Measurements from ENCODE around the gene GDPD2. TPM values are rescaled to one million over a fixed set of nuclear protein-coding genes. Genes with fewer than 3 reads are reported as not detected.

The GDPD2 gene
- total RNA-seq, 4 donors from 2014 or later = 0.21 TPM; not detected in 3

- DNase-seq = no peak
- TF ChIP-seq POLR2A (IDR thresholded peaks at IDR 0.05) (no peak), CTCF (IDR thresholded peaks at IDR 0.05) (no peak)
- H3K4me1 ChIP-seq = no peaks in the 10 kb centered on the region
- H3K9me3 ChIP-seq = no peaks in the 10 kb centered on the region
- H3K36me3 ChIP-seq = no peaks in the 10 kb centered on the region
- peak overlapping the region in 1 of 2 donors; percentile 53 for H3K4me3 ChIP-seq
- H3K27ac ChIP-seq = peak overlapping the region in 1 of 2 donors; percentile 82
- H3K27me3 ChIP-seq = no peaks in the 10 kb centered on the region
- intact Hi-C loops (cut with DNase I; ENCODE audit: low total_unique reads) = no loop called here
These were observed 33.1 kb downstream of the GDPD2 start for GRCh38 chrX:70456256-70456655.

DNA sequence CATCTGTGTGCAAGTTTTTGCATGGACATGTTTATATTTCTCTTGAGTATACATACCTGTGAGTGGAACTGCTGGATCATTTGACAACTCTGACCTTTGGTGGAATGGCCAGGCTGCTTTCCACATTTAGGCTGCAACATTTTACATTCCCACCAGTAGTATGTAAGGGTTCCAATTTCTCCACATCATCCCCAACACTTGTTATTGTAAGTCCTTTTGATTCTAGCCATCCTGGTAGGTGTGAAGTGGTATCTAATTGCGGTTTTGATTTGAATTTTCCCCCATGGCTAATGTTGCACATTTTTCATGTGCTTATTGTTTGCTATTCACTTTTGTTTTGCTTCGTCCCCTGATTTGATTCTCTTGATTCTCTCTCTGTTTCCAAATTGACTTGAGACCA is 37.9 kb downstream of the GDPD2 start:
- H3K36me3 ChIP-seq = no peaks in the 10 kb centered on the region
- intact Hi-C loops (cut with DNase I; ENCODE audit: low total_unique reads) = no loop called here
- H3K27ac ChIP-seq = no peak overlapping the region
- no peak for DNase-seq
- no peaks in the 10 kb centered on the region for H3K27me3 ChIP-seq
- H3K9me3 ChIP-seq = no peaks in the 10 kb centered on the region
- no peaks in the 10 kb centered on the region for H3K4me1 ChIP-seq
- TF ChIP-seq CTCF (IDR thresholded peaks at IDR 0.05) = no peak
- TF ChIP-seq POLR2A (IDR thresholded peaks at IDR 0.05) = no peak
- H3K4me3 ChIP-seq = no peak overlapping the region

DNA sequence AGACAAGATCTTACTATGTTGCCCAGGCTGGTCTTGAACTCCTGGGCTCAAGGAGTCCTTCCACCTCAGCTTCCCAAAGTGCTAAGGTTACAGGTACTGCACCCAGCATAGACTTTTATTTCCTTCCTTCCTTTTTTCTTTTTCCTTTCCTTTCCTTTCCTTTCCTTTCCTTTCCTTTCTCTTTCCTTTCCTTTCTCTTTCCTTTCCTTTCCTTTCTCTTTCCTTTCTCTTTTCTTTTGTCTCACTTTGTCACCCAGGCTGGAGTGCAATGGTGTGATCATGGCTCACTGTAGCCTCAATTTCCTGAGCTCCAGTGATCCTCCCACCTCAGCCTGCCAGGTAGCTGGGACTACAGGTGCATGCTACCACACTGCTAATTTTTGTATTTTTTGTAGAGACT is 40.9 kb downstream of the GDPD2 start:
- Histone ChIP-seq H3K36me3 (no peaks in the 10 kb centered on the region), H3K27ac (no peak overlapping the region)
- intact Hi-C loops (cut with DNase I; ENCODE audit: low total_unique reads) = no loop called here

GRCh38 chrX:70466968-70467367 is 43.9 kb downstream of the GDPD2 start:
- H3K27me3 ChIP-seq = no peaks in the 10 kb centered on the region

More for the DNA sequence above, 40.9 kb downstream of the GDPD2 start:
- H3K27me3 ChIP-seq = no peaks in the 10 kb centered on the region
- no peaks in the 10 kb centered on the region for H3K4me1 ChIP-seq
- no peak overlapping the region for H3K4me3 ChIP-seq
- no peak for TF ChIP-seq POLR2A (IDR thresholded peaks at IDR 0.05)
- TF ChIP-seq CTCF (IDR thresholded peaks at IDR 0.05) = no peak
- DNase-seq = no peak
- no peaks in the 10 kb centered on the region for H3K9me3 ChIP-seq

DNA sequence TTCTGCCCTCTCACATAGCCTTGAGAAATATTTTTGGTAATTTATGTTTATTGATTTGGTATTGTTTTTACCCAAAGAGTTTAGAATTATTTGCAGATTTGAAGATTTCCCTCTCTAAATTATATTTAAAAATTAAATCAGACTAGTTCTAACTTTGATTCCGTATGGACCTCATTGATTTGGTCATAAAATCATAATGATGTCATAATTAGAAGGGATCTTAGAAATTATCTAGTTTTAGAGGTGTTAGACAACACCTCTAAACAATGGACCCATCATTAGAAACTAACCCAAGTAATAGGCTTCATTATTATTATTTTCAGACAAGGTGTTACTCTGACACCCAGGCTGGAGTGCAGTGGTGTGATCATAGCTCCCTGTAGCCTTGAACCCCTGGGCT is 45.6 kb downstream of the GDPD2 start:
- no peaks in the 10 kb centered on the region for H3K4me1 ChIP-seq
- no peak overlapping the region for H3K27ac ChIP-seq
- H3K9me3 ChIP-seq = no peaks in the 10 kb centered on the region
- H3K36me3 ChIP-seq = no peaks in the 10 kb centered on the region
- no peaks in the 10 kb centered on the region for H3K27me3 ChIP-seq
- no peak for DNase-seq
- intact Hi-C loops (cut with DNase I; ENCODE audit: low total_unique reads) = no loop called here
- H3K4me3 ChIP-seq = no peak overlapping the region
- no peak for TF ChIP-seq CTCF (IDR thresholded peaks at IDR 0.05)
- no peak for TF ChIP-seq POLR2A (IDR thresholded peaks at IDR 0.05)

More at GRCh38 chrX:70466968-70467367, 43.9 kb downstream of the GDPD2 start:
- Histone ChIP-seq H3K4me1 (no peaks in the 10 kb centered on the region), H3K36me3 (no peaks in the 10 kb centered on the region), H3K4me3 (no peak overlapping the region), H3K27ac (no peak overlapping the region), H3K9me3 (no peaks in the 10 kb centered on the region)
- TF ChIP-seq CTCF (IDR thresholded peaks at IDR 0.05) = no peak
- no peak for TF ChIP-seq POLR2A (IDR thresholded peaks at IDR 0.05)
- intact Hi-C loops (cut with DNase I; ENCODE audit: low total_unique reads) = no loop called here
- DNase-seq = no peak
